PC-9 (cell line): ENCODE measurements around the gene SSR2.

Source experiments
- EZH2 ChIP-seq: fragments of 200-600 bp; sonication (generic); IDR thresholded peaks from 2 replicates; pipeline ENCODE4 v1.8.0; 2017; ENCODE audit warnings: antibody characterized with exemption, low read depth
- TF ChIP-seq, protein P1 (sequence below): fragments of 200-600 bp; sonication (generic); conservative IDR thresholded peaks from 2 replicates; pipeline ENCODE4 v1.6.1; 2017; ENCODE audit warnings: mixed run types, antibody characterized with exemption, mild to moderate bottlenecking, moderate library complexity

DNA sequence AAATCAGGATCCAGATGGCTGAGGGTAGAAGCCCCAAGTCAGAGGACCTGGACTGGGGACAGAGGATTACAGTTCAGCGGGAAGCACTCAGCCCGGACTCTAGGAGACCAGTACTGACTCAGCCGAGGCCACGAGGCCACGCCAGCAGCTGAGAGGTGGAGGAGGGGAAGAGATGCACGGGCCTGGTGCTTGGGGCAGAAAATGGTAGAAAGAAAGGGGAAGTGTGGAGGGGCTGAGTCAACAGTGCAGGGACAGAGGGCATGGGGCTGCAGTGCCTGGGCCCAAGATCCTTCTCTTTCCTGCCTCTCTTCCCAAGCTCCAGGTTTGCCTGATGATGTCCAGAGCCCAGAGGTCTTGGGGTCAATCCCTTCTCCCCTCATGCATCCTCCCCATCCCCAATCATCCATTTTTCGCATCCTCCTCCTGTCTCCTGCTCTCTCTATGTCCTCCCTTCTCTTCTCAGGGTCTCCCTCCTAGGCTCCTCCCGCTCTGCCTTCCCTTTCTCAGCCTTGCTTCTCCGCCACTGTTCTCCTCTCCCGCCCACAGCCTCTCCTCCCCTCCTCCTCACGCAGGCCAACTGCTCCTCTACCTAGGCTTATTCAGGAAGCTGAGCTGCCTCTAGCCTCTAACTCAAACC, 50.1 kb downstream of the SSR2 start:
- TF ChIP-seq EZH2: no peak
- TF ChIP-seq, protein P1, sequence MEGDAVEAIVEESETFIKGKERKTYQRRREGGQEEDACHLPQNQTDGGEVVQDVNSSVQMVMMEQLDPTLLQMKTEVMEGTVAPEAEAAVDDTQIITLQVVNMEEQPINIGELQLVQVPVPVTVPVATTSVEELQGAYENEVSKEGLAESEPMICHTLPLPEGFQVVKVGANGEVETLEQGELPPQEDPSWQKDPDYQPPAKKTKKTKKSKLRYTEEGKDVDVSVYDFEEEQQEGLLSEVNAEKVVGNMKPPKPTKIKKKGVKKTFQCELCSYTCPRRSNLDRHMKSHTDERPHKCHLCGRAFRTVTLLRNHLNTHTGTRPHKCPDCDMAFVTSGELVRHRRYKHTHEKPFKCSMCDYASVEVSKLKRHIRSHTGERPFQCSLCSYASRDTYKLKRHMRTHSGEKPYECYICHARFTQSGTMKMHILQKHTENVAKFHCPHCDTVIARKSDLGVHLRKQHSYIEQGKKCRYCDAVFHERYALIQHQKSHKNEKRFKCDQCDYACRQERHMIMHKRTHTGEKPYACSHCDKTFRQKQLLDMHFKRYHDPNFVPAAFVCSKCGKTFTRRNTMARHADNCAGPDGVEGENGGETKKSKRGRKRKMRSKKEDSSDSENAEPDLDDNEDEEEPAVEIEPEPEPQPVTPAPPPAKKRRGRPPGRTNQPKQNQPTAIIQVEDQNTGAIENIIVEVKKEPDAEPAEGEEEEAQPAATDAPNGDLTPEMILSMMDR: no peak
